ENCODE results near the gene LMF1.

- TF ChIP-seq, protein P1, sequence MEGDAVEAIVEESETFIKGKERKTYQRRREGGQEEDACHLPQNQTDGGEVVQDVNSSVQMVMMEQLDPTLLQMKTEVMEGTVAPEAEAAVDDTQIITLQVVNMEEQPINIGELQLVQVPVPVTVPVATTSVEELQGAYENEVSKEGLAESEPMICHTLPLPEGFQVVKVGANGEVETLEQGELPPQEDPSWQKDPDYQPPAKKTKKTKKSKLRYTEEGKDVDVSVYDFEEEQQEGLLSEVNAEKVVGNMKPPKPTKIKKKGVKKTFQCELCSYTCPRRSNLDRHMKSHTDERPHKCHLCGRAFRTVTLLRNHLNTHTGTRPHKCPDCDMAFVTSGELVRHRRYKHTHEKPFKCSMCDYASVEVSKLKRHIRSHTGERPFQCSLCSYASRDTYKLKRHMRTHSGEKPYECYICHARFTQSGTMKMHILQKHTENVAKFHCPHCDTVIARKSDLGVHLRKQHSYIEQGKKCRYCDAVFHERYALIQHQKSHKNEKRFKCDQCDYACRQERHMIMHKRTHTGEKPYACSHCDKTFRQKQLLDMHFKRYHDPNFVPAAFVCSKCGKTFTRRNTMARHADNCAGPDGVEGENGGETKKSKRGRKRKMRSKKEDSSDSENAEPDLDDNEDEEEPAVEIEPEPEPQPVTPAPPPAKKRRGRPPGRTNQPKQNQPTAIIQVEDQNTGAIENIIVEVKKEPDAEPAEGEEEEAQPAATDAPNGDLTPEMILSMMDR (IDR thresholded peaks at IDR 0.05), result no peak
- TF ChIP-seq POLR2A (IDR thresholded peaks at IDR 0.05) (no peak), POLR2AphosphoS5 (IDR thresholded peaks at IDR 0.05; ENCODE audit: insufficient read depth in 1 of 2, low read depth in 1 of 2) (no peak)
Measured at GRCh38 chr16:991773-992172, 21.0 kb upstream of the LMF1 start.

All from vagina (tissue), 2 donors.